ENCODE data around the gene AHI1.

DNA sequence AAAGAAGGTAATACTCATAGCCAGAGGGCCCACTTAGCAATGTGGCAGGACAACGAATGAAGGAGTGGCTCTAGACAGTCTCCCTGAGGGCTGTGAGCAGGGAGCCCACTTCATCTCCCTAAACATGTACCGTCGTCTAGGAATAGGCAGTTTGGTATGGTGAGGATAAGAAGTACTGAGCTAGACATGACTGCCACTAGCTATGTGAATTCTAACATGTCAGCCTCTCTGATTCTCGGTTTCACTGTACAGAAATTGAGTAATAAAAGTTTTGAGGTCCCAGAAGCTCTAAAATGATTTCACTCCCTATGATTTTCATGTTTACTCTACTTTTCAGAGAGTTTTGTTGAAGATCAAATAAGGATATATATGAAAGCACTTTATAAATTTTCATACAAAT is 107.1 kb downstream of the AHI1 start:
- TF ChIP-seq, protein P1, sequence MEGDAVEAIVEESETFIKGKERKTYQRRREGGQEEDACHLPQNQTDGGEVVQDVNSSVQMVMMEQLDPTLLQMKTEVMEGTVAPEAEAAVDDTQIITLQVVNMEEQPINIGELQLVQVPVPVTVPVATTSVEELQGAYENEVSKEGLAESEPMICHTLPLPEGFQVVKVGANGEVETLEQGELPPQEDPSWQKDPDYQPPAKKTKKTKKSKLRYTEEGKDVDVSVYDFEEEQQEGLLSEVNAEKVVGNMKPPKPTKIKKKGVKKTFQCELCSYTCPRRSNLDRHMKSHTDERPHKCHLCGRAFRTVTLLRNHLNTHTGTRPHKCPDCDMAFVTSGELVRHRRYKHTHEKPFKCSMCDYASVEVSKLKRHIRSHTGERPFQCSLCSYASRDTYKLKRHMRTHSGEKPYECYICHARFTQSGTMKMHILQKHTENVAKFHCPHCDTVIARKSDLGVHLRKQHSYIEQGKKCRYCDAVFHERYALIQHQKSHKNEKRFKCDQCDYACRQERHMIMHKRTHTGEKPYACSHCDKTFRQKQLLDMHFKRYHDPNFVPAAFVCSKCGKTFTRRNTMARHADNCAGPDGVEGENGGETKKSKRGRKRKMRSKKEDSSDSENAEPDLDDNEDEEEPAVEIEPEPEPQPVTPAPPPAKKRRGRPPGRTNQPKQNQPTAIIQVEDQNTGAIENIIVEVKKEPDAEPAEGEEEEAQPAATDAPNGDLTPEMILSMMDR (IDR thresholded peaks at IDR 0.05; ENCODE audit: poor library complexity), result no peak
- TF ChIP-seq EZH2 (IDR thresholded peaks at IDR 0.05; ENCODE audit: borderline replicate concordance), result no peak

All from hepatocyte (in vitro differentiated cells).